ENCODE data around the gene MLLT3. TPM values are rescaled to one million over a fixed set of nuclear protein-coding genes. Genes with fewer than 3 reads are reported as not detected.

The MLLT3 gene
- total RNA-seq, 1 donor from 2014 or later = 53.7 TPM

- no peak for DNase-seq (ENCODE audit: low read depth, low spot score)
- TF ChIP-seq CTCF (conservative IDR thresholded peaks at IDR 0.05) = no peak
- no peak overlapping the region for H3K27ac Mint-ChIP-seq (ENCODE audit: unreplicated experiment)
Observed at GRCh38 chr9:20397348-20397747, 225.0 kb downstream of the MLLT3 start.

GRCh38 chr9:20396509-20396908 lies 225.8 kb downstream of the MLLT3 start:
- Mint-ChIP-seq H3K4me3 (no peak overlapping the region), H3K27ac (ENCODE audit: unreplicated experiment) (no peak overlapping the region), H3K36me3 (ENCODE audit: low read depth) (no peaks in the 10 kb centered on the region), H3K9me3 (no peaks in the 10 kb centered on the region), H3K27me3 (ENCODE audit: low read depth) (no peaks in the 10 kb centered on the region), H3K4me1 (no peaks in the 10 kb centered on the region)
- TF ChIP-seq CTCF (conservative IDR thresholded peaks at IDR 0.05) = no peak
- DNase-seq (ENCODE audit: low read depth, low spot score) = no peak

More at GRCh38 chr9:20397348-20397747, 225.0 kb downstream of the MLLT3 start:
- Mint-ChIP-seq H3K4me1 (no peaks in the 10 kb centered on the region), H3K9me3 (no peaks in the 10 kb centered on the region), H3K27me3 (ENCODE audit: low read depth) (no peaks in the 10 kb centered on the region), H3K4me3 (no peak overlapping the region), H3K36me3 (ENCODE audit: low read depth) (no peaks in the 10 kb centered on the region)

GRCh38 chr9:20395651-20396050 lies 226.6 kb downstream of the MLLT3 start:
- Mint-ChIP-seq H3K27ac (ENCODE audit: unreplicated experiment) (no peak overlapping the region), H3K27me3 (ENCODE audit: low read depth) (no peaks in the 10 kb centered on the region), H3K4me1 (no peaks in the 10 kb centered on the region), H3K4me3 (no peak overlapping the region), H3K9me3 (no peaks in the 10 kb centered on the region), H3K36me3 (ENCODE audit: low read depth) (no peaks in the 10 kb centered on the region)
- DNase-seq (ENCODE audit: low read depth, low spot score) = no peak
- TF ChIP-seq CTCF (conservative IDR thresholded peaks at IDR 0.05) = no peak

- Mint-ChIP-seq H3K36me3 (ENCODE audit: low read depth) (peaks cover 3% of the 10 kb centered on the region), H3K27ac (ENCODE audit: unreplicated experiment) (no peak overlapping the region), H3K4me1 (no peaks in the 10 kb centered on the region), H3K27me3 (ENCODE audit: low read depth) (no peaks in the 10 kb centered on the region), H3K9me3 (peaks cover 3% of the 10 kb centered on the region), H3K4me3 (no peak overlapping the region)
- TF ChIP-seq CTCF (conservative IDR thresholded peaks at IDR 0.05) = no peak
- DNase-seq (ENCODE audit: low read depth, low spot score) = no peak
Observed at GRCh38 chr9:20394969-20395368, 227.3 kb downstream of the MLLT3 start.

- peaks cover 3% of the 10 kb centered on the region for H3K4me1 Mint-ChIP-seq
- H3K4me3 Mint-ChIP-seq = no peak overlapping the region
- H3K9me3 Mint-ChIP-seq = peaks cover 5% of the 10 kb centered on the region
- H3K27ac Mint-ChIP-seq (ENCODE audit: unreplicated experiment) = no peak overlapping the region
- no peak for DNase-seq (ENCODE audit: low read depth, low spot score)
- peaks cover 17% of the 10 kb centered on the region for H3K36me3 Mint-ChIP-seq (ENCODE audit: low read depth)
- TF ChIP-seq CTCF (conservative IDR thresholded peaks at IDR 0.05) = no peak
- no peaks in the 10 kb centered on the region for H3K27me3 Mint-ChIP-seq (ENCODE audit: low read depth)
Observed at GRCh38 chr9:20391208-20391607, 231.1 kb downstream of the MLLT3 start.

- Mint-ChIP-seq H3K27ac (ENCODE audit: unreplicated experiment) (no peak overlapping the region), H3K4me1 (peaks cover 8% of the 10 kb centered on the region), H3K36me3 (ENCODE audit: low read depth) (peaks cover 17% of the 10 kb centered on the region), H3K4me3 (no peak overlapping the region), H3K27me3 (ENCODE audit: low read depth) (no peaks in the 10 kb centered on the region), H3K9me3 (peaks cover 5% of the 10 kb centered on the region)
- no peak for DNase-seq (ENCODE audit: low read depth, low spot score)
- TF ChIP-seq CTCF (conservative IDR thresholded peaks at IDR 0.05) = no peak
Observed at GRCh38 chr9:20390400-20390799, 231.9 kb downstream of the MLLT3 start.

Measured in neural crest cell (in vitro differentiated cells).